ENCODE data around the gene WBP1.

GRCh38 chr2:74425523-74425922 is 32.7 kb upstream of the WBP1 start:
- no peak for TF ChIP-seq RFX5 (IDR thresholded peaks at IDR 0.05)
- TF ChIP-seq CTCF (IDR thresholded peaks at IDR 0.05): no peak
- TF ChIP-seq MAZ (IDR thresholded peaks at IDR 0.05; ENCODE audit: borderline replicate concordance, low read depth, low read length): no peak
- no peak for TF ChIP-seq EP300 (IDR thresholded peaks at IDR 0.05)
